WTC11 (cell line): ENCODE data around the gene HDAC7. TPM values are rescaled to one million over a fixed set of nuclear protein-coding genes. Genes with fewer than 3 reads are reported as not detected.
A peak's percentile ranks its signal among the peaks of the same experiment; 100 is the strongest.

ENCODE experiments used
- ATAC-seq: fragments of 200-7000 bp; cut with Tn5 transposase; 2 replicates; pipeline ENCODE4 v1.10.0; 2021; ENCODE audit warnings: mild to moderate bottlenecking, moderate library complexity
- CTCF ChIA-PET: fragments of 300-600 bp; sonication (Branson Sonifier 250); formaldehyde crosslinking; loops from one replicate; lab custom pipeline; 2021; ENCODE audit warnings: antibody characterized with exemption; lab: Charles Lee
- POLR2A ChIA-PET: fragments of 350-600 bp; sonication (Branson Sonifier 250); formaldehyde crosslinking; loops from one replicate; lab custom pipeline; 2021; ENCODE audit warnings: antibody characterized with exemption; lab: Charles Lee
- DNase-seq: peaks from one replicate; pipeline ENCODE4 v3.0.0; 2021; ENCODE audit warnings: low spot score
- H3K27ac Mint-ChIP-seq: 2 replicates; pipeline ENCODE4 v1.8.0; 2021; ENCODE audit warnings: mixed read lengths
- H3K27me3 Mint-ChIP-seq: 2 replicates; pipeline ENCODE4 v1.8.0; 2021; ENCODE audit warnings: low read depth, mild to moderate bottlenecking, moderate library complexity, mixed read lengths
- H3K36me3 Mint-ChIP-seq: 2 replicates; pipeline ENCODE4 v1.8.0; 2021; ENCODE audit warnings: mixed read lengths
- H3K4me1 Mint-ChIP-seq: 2 replicates; pipeline ENCODE4 v1.8.0; 2022; ENCODE audit warnings: mixed read lengths
- H3K4me3 Mint-ChIP-seq: 2 replicates; pipeline ENCODE4 v1.8.0; 2021; ENCODE audit warnings: mild to moderate bottlenecking, moderate library complexity, mixed read lengths
- H3K9me3 Mint-ChIP-seq: 2 replicates; pipeline ENCODE4 v1.8.0; 2021; ENCODE audit warnings: mixed read lengths
- ELF4 ChIP-seq: sonication (generic); formaldehyde crosslinking; IDR thresholded peaks from 2 replicates; pipeline ENCODE4 v1.8.1; 2022; ENCODE audit warnings: low read depth, mild to moderate bottlenecking, moderate library complexity, missing genetic modification reagents
- FOXK1 ChIP-seq: sonication (generic); formaldehyde crosslinking; IDR thresholded peaks from 2 replicates; pipeline ENCODE4 v1.8.0; 2022; ENCODE audit warnings: mild to moderate bottlenecking, moderate library complexity, missing genetic modification reagents
- IRF2 ChIP-seq: sonication (generic); formaldehyde crosslinking; IDR thresholded peaks from 2 replicates; pipeline ENCODE4 v1.8.0; 2022; ENCODE audit warnings: low read depth, missing genetic modification reagents, borderline replicate concordance
- JAZF1 ChIP-seq: fragments of 250-450 bp; sonication (Bioruptor Pico); IDR thresholded peaks from 2 replicates; pipeline ENCODE4 v1.9.0; 2021; ENCODE audit warnings: moderate library complexity, mild to moderate bottlenecking, inconsistent platforms
- NFATC4 ChIP-seq: fragments of 250-450 bp; sonication (Bioruptor Pico); IDR thresholded peaks from 2 replicates; pipeline ENCODE4 v1.9.0; 2021; ENCODE audit warnings: mild to moderate bottlenecking
- NR2C2 ChIP-seq: sonication (generic); formaldehyde crosslinking; IDR thresholded peaks from 2 replicates; pipeline ENCODE4 v1.8.0; 2022; ENCODE audit warnings: mild to moderate bottlenecking, missing genetic modification reagents
- NR3C1 ChIP-seq: sonication (generic); formaldehyde crosslinking; conservative IDR thresholded peaks from 2 replicates; pipeline ENCODE4 v1.8.1; 2023; ENCODE audit warnings: low read depth, mild to moderate bottlenecking, missing genetic modification reagents
- TEAD4 ChIP-seq: sonication (generic); formaldehyde crosslinking; IDR thresholded peaks from 2 replicates; pipeline ENCODE4 v1.8.0; 2022; ENCODE audit warnings: mild to moderate bottlenecking, missing genetic modification reagents
- TP53 ChIP-seq: sonication (generic); formaldehyde crosslinking; IDR thresholded peaks from 2 replicates; pipeline ENCODE4 v1.8.1; 2023; ENCODE audit warnings: mild to moderate bottlenecking, missing genetic modification reagents
- ZBTB21 ChIP-seq: sonication (generic); formaldehyde crosslinking; IDR thresholded peaks from 2 replicates; pipeline ENCODE4 v1.8.1; 2023; ENCODE audit warnings: mild to moderate bottlenecking, missing genetic modification reagents, borderline replicate concordance
- ZNF121 ChIP-seq: sonication (generic); formaldehyde crosslinking; IDR thresholded peaks from 2 replicates; pipeline ENCODE4 v1.8.0; 2023; ENCODE audit warnings: missing genetic modification reagents
- ZNF138 ChIP-seq: sonication (generic); formaldehyde crosslinking; conservative IDR thresholded peaks from 2 replicates; pipeline ENCODE4 v1.8.1; 2022; ENCODE audit warnings: mild to moderate bottlenecking, moderate library complexity, missing genetic modification reagents
- ZNF423 ChIP-seq: fragments of 250-450 bp; sonication (Bioruptor Pico); IDR thresholded peaks from 2 replicates; pipeline ENCODE4 v2.1.2; 2022; ENCODE audit warnings: mild to moderate bottlenecking, moderate library complexity
- total RNA-seq: library from RNA; stranded (reverse); gene quantifications from 3 replicates; pipeline ENCODE4 v1.2.3, GENCODE V29; 2021
- TF ChIP-seq, protein P1 (sequence below): fragments of 250-450 bp; sonication (Bioruptor Pico); IDR thresholded peaks from 2 replicates; pipeline ENCODE4 v1.8.0; 2021; ENCODE audit warnings: mild to moderate bottlenecking
- TF ChIP-seq, protein P2 (sequence below): sonication (generic); formaldehyde crosslinking; IDR thresholded peaks from 2 replicates; pipeline ENCODE4 v1.8.1; 2023; ENCODE audit warnings: mild to moderate bottlenecking, missing genetic modification reagents
- TF ChIP-seq, protein P3 (sequence below): fragments of 250-450 bp; sonication (Bioruptor Pico); IDR thresholded peaks from 2 replicates; pipeline ENCODE4 v1.9.0; 2021; ENCODE audit warnings: moderate library complexity, mild to moderate bottlenecking, inconsistent platforms, borderline replicate concordance
- TF ChIP-seq, protein P4 (sequence below): sonication (generic); formaldehyde crosslinking; IDR thresholded peaks from 2 replicates; pipeline ENCODE4 v1.8.1; 2023; ENCODE audit warnings: mild to moderate bottlenecking, moderate library complexity, missing genetic modification reagents
- TF ChIP-seq, protein P5 (sequence below): fragments of 250-450 bp; sonication (Bioruptor Pico); IDR thresholded peaks from 2 replicates; pipeline ENCODE4 v1.9.0; 2021; ENCODE audit warnings: mild to moderate bottlenecking
- TF ChIP-seq, protein P6 (sequence below): fragments of 250-450 bp; sonication (Bioruptor Pico); IDR thresholded peaks from 2 replicates; pipeline ENCODE4 v1.9.0; 2021; ENCODE audit warnings: mild to moderate bottlenecking

HDAC7 gene
- total RNA-seq, 1 experiment from 2014 or later, result 111 TPM

DNA sequence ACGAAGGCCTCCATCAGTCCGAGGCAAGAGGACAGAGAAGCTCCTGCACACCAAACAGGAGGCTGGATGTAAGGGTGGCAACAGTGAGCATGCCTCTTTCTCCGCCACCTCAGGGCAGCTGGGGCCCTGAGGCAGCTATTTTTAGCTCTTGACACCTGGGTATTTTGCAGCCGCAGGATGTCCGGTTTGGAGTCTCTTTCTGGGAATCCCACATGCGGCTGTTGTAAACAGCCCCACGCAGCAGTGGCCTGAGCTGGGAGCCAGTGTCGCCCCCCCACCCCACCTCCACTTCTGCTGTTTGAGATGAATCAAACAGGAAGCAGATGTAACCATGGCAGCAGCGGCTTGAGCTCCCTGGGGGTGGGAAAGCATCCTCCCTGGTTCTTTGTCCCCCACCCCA is 11.7 kb downstream of the HDAC7 start:
- Mint-ChIP-seq H3K9me3 (no peaks in the 10 kb centered on the region), H3K27ac (peak overlapping the region; percentile 49; the same call in 1 of the 2 replicates), H3K4me3 (no peak overlapping the region), H3K36me3 (no peaks in the 10 kb centered on the region; the same call in 1 of the 2 replicates), H3K27me3 (no peaks in the 10 kb centered on the region), H3K4me1 (peaks cover 67% of the 10 kb centered on the region)
- ATAC-seq (no peak), DNase-seq (no peak)
- CTCF ChIA-PET, result interaction anchor here (0.8 to 8.8 kb wide), 19 partner anchors 9 to 157 kb away, joined by 3 to 81 read pairs (median 6); partner anchors contain the start of genes HDAC7, TMEM106C and VDR
- POLR2A ChIA-PET, result interaction anchor here (0.5 to 1.5 kb wide), 7 partner anchors 9 to 41 kb away, joined by 3 to 5 read pairs (median 3); no protein-coding TSS in a partner anchor
- TF ChIP-seq ZNF423 (no peak), ELF4 (CRISPR knock-in tag) (no peak), NFATC4 (CRISPR knock-in tag) (no peak), IRF2 (no peak), JAZF1 (no peak), TP53 (CRISPR knock-in tag) (no peak), ZBTB21 (no peak), FOXK1 (CRISPR knock-in tag) (no peak), ZNF138 (CRISPR knock-in tag) (no peak), NR2C2 (CRISPR knock-in tag) (no peak), NR3C1 (CRISPR knock-in tag) (no peak), TEAD4 (CRISPR knock-in tag) (no peak)
- TF ChIP-seq, protein P1, sequence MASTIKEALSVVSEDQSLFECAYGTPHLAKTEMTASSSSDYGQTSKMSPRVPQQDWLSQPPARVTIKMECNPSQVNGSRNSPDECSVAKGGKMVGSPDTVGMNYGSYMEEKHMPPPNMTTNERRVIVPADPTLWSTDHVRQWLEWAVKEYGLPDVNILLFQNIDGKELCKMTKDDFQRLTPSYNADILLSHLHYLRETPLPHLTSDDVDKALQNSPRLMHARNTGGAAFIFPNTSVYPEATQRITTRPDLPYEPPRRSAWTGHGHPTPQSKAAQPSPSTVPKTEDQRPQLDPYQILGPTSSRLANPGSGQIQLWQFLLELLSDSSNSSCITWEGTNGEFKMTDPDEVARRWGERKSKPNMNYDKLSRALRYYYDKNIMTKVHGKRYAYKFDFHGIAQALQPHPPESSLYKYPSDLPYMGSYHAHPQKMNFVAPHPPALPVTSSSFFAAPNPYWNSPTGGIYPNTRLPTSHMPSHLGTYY, result no peak
- TF ChIP-seq, protein P2, sequence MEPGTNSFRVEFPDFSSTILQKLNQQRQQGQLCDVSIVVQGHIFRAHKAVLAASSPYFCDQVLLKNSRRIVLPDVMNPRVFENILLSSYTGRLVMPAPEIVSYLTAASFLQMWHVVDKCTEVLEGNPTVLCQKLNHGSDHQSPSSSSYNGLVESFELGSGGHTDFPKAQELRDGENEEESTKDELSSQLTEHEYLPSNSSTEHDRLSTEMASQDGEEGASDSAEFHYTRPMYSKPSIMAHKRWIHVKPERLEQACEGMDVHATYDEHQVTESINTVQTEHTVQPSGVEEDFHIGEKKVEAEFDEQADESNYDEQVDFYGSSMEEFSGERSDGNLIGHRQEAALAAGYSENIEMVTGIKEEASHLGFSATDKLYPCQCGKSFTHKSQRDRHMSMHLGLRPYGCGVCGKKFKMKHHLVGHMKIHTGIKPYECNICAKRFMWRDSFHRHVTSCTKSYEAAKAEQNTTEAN (CRISPR knock-in tag), result no peak
- TF ChIP-seq, protein P3, sequence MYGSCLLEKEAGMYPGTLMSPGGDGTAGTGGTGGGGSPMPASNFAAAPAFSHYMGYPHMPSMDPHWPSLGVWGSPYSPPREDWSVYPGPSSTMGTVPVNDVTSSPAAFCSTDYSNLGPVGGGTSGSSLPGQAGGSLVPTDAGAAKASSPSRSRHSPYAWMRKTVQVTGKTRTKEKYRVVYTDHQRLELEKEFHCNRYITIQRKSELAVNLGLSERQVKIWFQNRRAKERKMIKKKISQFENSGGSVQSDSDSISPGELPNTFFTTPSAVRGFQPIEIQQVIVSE (CRISPR knock-in tag), result no peak
- TF ChIP-seq, protein P4, sequence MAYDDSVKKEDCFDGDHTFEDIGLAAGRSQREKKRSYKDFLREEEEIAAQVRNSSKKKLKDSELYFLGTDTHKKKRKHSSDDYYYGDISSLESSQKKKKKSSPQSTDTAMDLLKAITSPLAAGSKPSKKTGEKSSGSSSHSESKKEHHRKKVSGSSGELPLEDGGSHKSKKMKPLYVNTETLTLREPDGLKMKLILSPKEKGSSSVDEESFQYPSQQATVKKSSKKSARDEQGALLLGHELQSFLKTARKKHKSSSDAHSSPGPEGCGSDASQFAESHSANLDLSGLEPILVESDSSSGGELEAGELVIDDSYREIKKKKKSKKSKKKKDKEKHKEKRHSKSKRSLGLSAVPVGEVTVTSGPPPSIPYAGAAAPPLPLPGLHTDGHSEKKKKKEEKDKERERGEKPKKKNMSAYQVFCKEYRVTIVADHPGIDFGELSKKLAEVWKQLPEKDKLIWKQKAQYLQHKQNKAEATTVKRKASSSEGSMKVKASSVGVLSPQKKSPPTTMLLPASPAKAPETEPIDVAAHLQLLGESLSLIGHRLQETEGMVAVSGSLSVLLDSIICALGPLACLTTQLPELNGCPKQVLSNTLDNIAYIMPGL (CRISPR knock-in tag), result no peak
- TF ChIP-seq, protein P5, sequence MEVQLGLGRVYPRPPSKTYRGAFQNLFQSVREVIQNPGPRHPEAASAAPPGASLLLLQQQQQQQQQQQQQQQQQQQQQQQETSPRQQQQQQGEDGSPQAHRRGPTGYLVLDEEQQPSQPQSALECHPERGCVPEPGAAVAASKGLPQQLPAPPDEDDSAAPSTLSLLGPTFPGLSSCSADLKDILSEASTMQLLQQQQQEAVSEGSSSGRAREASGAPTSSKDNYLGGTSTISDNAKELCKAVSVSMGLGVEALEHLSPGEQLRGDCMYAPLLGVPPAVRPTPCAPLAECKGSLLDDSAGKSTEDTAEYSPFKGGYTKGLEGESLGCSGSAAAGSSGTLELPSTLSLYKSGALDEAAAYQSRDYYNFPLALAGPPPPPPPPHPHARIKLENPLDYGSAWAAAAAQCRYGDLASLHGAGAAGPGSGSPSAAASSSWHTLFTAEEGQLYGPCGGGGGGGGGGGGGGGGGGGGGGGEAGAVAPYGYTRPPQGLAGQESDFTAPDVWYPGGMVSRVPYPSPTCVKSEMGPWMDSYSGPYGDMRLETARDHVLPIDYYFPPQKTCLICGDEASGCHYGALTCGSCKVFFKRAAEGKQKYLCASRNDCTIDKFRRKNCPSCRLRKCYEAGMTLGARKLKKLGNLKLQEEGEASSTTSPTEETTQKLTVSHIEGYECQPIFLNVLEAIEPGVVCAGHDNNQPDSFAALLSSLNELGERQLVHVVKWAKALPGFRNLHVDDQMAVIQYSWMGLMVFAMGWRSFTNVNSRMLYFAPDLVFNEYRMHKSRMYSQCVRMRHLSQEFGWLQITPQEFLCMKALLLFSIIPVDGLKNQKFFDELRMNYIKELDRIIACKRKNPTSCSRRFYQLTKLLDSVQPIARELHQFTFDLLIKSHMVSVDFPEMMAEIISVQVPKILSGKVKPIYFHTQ (CRISPR knock-in tag), result no peak

DNA sequence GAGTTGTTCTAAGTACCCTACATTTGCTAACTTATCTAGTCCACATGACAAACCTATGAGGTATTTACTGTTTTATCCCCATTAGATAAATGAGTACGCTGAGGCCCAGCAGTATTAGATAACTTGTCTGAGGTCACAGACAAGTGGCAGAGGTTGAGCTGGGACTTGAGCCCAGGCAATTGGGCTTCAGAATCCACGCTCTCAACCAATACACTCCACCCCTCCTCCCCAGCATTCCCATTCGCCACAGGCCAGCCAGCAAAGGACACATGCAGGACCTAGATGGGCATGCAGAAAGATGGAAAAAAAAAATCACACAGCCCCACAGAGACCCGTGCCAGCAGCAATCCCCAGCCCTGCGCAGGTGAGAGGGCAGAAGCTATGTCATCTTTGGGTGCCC is 12.4 kb downstream of the HDAC7 start:
- DNase-seq, result no peak
- no peaks in the 10 kb centered on the region for H3K9me3 Mint-ChIP-seq
- no peak overlapping the region for H3K4me3 Mint-ChIP-seq
- H3K4me1 Mint-ChIP-seq, result peaks cover 69% of the 10 kb centered on the region
- no peak for ATAC-seq
- H3K27ac Mint-ChIP-seq, result peak overlapping the region; percentile 20
- no peaks in the 10 kb centered on the region; the same call in 1 of the 2 replicates for H3K36me3 Mint-ChIP-seq
- CTCF ChIA-PET, result interaction anchor here (0.8 to 8.8 kb wide), 14 partner anchors 9 to 156 kb away, joined by 3 to 81 read pairs (median 6); partner anchors contain the start of gene VDR
- no peaks in the 10 kb centered on the region for H3K27me3 Mint-ChIP-seq
- TF ChIP-seq ZNF121 (CRISPR knock-in tag), result no peak
- TF ChIP-seq, protein P6, sequence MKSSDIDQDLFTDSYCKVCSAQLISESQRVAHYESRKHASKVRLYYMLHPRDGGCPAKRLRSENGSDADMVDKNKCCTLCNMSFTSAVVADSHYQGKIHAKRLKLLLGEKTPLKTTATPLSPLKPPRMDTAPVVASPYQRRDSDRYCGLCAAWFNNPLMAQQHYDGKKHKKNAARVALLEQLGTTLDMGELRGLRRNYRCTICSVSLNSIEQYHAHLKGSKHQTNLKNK, result no peak
- TF ChIP-seq, all 79 proteins: peak for 0
- POLR2A ChIA-PET, result interaction anchor here (0.8 to 1.3 kb wide), 2 partner anchors 17 to 28 kb away, joined by 3 read pairs; no protein-coding TSS in a partner anchor
